Measurements from ENCODE around the gene TMEM61.
"Not testable (repeated sequence)": the region's sequence is repeated elsewhere in the genome, so short reads cannot be mapped to it uniquely, and the experiment has no call there.

The TMEM61 gene

GRCh38 chr1:54980528-54981241 lies at the start of gene TMEM61:
Gene TMEM61, plus strand, starts transcription at chr1:54980628. Its CDS starts 438 bp downstream, at chr1:54981066.
- TF ChIP-seq CTCF (IDR thresholded peaks at IDR 0.05; ENCODE audit: borderline replicate concordance, insufficient read depth, low read depth, low read length), result no peak
- H3K4me3 ChIP-seq (ENCODE audit: low read depth, low read length), result no peak within 1 kb of the TSS

DNA sequence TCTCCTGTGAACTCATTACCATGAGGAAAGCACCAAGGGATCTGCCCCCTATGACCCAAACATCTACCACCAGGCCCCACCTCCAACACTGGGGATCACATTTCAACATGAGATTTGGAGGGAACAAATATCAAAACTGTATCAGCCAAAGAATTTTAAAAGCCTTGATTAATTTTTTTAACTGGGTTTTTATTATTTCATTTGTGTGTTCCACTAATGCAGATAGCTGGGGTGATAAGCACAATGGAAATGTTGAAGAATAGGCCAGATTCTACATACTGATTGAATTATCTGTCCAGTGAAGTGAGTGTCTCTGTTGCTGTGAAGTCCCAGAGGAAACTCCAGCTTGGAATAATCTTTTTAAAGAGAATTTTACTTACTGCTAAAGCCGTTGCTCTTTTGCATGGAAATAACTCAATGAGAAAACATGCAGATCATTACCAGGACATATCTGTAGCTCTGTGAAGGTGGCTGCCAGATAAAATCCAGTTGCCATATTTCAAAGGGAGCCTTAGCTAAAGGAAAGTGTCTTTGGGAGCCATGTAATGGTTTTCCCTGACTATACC lies 49.1 kb upstream of the TMEM61 start:
- no peak overlapping the region for H3K4me3 ChIP-seq (ENCODE audit: low read depth, low read length)
- no peak for TF ChIP-seq CTCF (IDR thresholded peaks at IDR 0.05; ENCODE audit: borderline replicate concordance, insufficient read depth, low read depth, low read length)

DNA sequence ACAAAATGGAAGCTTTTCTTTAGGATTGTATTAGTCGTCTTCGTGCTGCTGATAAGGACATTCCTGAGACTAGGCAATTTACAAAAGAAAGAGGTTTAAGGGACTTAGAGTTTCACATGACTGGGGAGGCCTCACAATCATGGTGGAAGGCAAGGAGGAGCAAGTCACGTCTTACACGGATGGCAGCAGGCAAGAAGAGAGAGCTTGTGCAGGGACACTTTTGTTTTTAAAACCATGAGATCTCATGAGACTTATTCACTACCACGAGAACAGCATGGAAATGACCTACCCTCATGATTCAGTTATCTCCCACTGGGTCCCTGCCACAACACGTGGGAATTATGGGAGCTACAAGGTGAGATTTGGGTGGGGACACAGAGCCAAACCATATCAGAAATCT lies 46.3 kb upstream of the TMEM61 start:
- not testable (repeated sequence) for H3K4me3 ChIP-seq (ENCODE audit: low read depth, low read length)

DNA sequence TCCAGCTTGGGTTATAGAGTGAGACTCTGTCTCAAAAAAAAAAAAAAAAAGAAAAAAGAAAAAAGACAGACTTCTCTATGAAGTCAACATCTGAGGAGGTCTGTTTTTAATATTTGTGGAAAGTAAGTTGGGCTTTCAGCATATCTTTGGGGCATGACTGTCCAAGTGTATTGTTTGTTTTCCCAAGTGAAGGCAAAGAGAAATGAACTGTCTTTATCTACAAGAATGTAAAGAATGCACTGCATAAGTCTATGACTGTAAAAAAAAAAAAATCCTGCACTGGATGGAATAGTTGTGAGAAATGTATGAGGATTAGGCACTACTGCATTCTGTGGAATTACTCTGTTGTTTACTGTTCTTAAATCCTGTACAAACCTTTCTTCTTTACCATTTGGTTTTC lies 45.6 kb upstream of the TMEM61 start:
- TF ChIP-seq CTCF (IDR thresholded peaks at IDR 0.05; ENCODE audit: borderline replicate concordance, insufficient read depth, low read depth, low read length), result no peak
- H3K4me3 ChIP-seq (ENCODE audit: low read depth, low read length), result no peak overlapping the region

GRCh38 chr1:54936791-54937190 lies 43.6 kb upstream of the TMEM61 start:
- H3K4me3 ChIP-seq (ENCODE audit: low read depth, low read length), result no peak overlapping the region
- TF ChIP-seq CTCF (IDR thresholded peaks at IDR 0.05; ENCODE audit: borderline replicate concordance, insufficient read depth, low read depth, low read length), result no peak

DNA sequence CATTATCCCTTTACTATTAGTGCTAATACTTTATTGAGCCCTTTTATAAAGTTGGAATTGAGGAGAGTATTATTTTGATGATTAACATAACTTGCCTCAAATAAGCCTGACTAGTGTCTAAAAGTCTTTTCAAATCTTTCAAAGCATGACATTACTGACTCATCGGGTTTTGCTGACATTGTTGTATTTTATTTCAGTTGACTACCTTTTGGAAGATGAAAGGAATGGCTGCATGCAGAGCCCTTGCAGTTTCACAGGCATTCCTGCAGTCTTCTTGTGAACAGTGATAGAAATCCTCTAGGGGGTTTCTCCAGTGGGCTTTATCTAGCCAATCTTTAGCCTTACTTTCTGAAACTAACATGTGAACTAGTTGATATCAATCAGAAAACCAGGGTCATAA lies 43.0 kb upstream of the TMEM61 start:
- H3K4me3 ChIP-seq (ENCODE audit: low read depth, low read length), result no peak overlapping the region
- no peak for TF ChIP-seq CTCF (IDR thresholded peaks at IDR 0.05; ENCODE audit: borderline replicate concordance, insufficient read depth, low read depth, low read length)

GRCh38 chr1:54938955-54939354 lies 41.5 kb upstream of the TMEM61 start:
- H3K4me3 ChIP-seq (ENCODE audit: low read depth, low read length), result not testable (repeated sequence)

GRCh38 chr1:54940042-54940441 lies 40.4 kb upstream of the TMEM61 start:
- H3K4me3 ChIP-seq (ENCODE audit: low read depth, low read length), result no peak overlapping the region
- TF ChIP-seq CTCF (IDR thresholded peaks at IDR 0.05; ENCODE audit: borderline replicate concordance, insufficient read depth, low read depth, low read length), result no peak

All from GM12875 (cell line).